PFSK-1 (cell line): ENCODE data around the gene RPAP2.

Source experiments
- POLR2AphosphoS5 ChIP-seq: IDR thresholded peaks from 2 replicates; pipeline ENCODE4 v1.6.1; 2012; ENCODE audit warnings: low read depth, mild to moderate bottlenecking, control low read depth, low read length, moderate library complexity
- TAF1 ChIP-seq: IDR thresholded peaks from 2 replicates; pipeline ENCODE4 v1.6.1; 2012; ENCODE audit warnings: low read length, control low read depth, borderline replicate concordance; ENCODE audit not compliant: insufficient read depth
- TF ChIP-seq, protein P1 (sequence below), 2 experiments: IDR thresholded peaks; 2 replicates each; pipeline versions ENCODE4 v1.6.1 to v1.8.0; 2011 to 2012; ENCODE audit warnings: low read depth in 2 of 2, low read length in 2 of 2, control low read depth in 1 of 2, inconsistent platforms in 1 of 2, mild to moderate bottlenecking in 1 of 2, moderate library complexity in 1 of 2; ENCODE audit not compliant: insufficient read depth in 1 of 2

GRCh38 chr1:92367496-92367895 lies 68.6 kb downstream of the RPAP2 start:
- no peak for TF ChIP-seq TAF1
- no peak for TF ChIP-seq POLR2AphosphoS5
- TF ChIP-seq, protein P1, sequence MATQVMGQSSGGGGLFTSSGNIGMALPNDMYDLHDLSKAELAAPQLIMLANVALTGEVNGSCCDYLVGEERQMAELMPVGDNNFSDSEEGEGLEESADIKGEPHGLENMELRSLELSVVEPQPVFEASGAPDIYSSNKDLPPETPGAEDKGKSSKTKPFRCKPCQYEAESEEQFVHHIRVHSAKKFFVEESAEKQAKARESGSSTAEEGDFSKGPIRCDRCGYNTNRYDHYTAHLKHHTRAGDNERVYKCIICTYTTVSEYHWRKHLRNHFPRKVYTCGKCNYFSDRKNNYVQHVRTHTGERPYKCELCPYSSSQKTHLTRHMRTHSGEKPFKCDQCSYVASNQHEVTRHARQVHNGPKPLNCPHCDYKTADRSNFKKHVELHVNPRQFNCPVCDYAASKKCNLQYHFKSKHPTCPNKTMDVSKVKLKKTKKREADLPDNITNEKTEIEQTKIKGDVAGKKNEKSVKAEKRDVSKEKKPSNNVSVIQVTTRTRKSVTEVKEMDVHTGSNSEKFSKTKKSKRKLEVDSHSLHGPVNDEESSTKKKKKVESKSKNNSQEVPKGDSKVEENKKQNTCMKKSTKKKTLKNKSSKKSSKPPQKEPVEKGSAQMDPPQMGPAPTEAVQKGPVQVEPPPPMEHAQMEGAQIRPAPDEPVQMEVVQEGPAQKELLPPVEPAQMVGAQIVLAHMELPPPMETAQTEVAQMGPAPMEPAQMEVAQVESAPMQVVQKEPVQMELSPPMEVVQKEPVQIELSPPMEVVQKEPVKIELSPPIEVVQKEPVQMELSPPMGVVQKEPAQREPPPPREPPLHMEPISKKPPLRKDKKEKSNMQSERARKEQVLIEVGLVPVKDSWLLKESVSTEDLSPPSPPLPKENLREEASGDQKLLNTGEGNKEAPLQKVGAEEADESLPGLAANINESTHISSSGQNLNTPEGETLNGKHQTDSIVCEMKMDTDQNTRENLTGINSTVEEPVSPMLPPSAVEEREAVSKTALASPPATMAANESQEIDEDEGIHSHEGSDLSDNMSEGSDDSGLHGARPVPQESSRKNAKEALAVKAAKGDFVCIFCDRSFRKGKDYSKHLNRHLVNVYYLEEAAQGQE (IDR thresholded peaks at IDR 0.05; ENCODE audit: insufficient read depth in 1 of 2, low read depth in 2 of 2, low read length in 2 of 2) = no peak
